ENCODE data around the gene PECR.

Gene PECR

GRCh38 chr2:216066230-216066629 is 15.4 kb downstream of the PECR start:
- H3K4me2 ChIP-seq (ENCODE audit: insufficient read depth, low read length): no peak overlapping the region
- ATAC-seq (ENCODE audit: insufficient read depth, low read depth): no peak
- H3K4me3 ChIP-seq (ENCODE audit: low read depth in 1 of 2, low read length in 2 of 2): no peak overlapping the region

GRCh38 chr2:216064665-216065064 is 16.9 kb downstream of the PECR start:
- H3K9ac ChIP-seq (ENCODE audit: low read depth, low read length): no peak overlapping the region
- no peaks in the 10 kb centered on the region for H3K79me2 ChIP-seq (ENCODE audit: insufficient read depth, low read length)
- DNase-seq: no peak

More at GRCh38 chr2:216066230-216066629, 15.4 kb downstream of the PECR start:
- TF ChIP-seq EZH2 (IDR thresholded peaks at IDR 0.05; ENCODE audit: borderline replicate concordance, low read depth, low read length, severe bottlenecking): no peak
- no peak for TF ChIP-seq CTCF (IDR thresholded peaks at IDR 0.05; ENCODE audit: borderline replicate concordance, extremely low read depth, low read length, poor library complexity, severe bottlenecking)
- H3K79me2 ChIP-seq (ENCODE audit: insufficient read depth, low read length): no peaks in the 10 kb centered on the region
- no peaks in the 10 kb centered on the region for H3K27me3 ChIP-seq (ENCODE audit: insufficient read depth, low read length, poor library complexity)
- no peak overlapping the region for H3K27ac ChIP-seq (ENCODE audit: low read length)
- no peak overlapping the region for H2AFZ ChIP-seq (ENCODE audit: low read depth, low read length)
- H4K20me1 ChIP-seq (ENCODE audit: insufficient read depth, low read length): no peaks in the 10 kb centered on the region
- no peaks in the 10 kb centered on the region for H3K9me3 ChIP-seq (ENCODE audit: insufficient read depth, low read length, severe bottlenecking)
- H3K4me1 ChIP-seq (ENCODE audit: insufficient read depth, low read length): no peaks in the 10 kb centered on the region
- no peak for DNase-seq
- H3K9ac ChIP-seq (ENCODE audit: low read depth, low read length): no peak overlapping the region
- H3K36me3 ChIP-seq (ENCODE audit: insufficient read depth, low read length): no peaks in the 10 kb centered on the region

GRCh38 chr2:216064014-216064630 is 17.5 kb downstream of the PECR start:
- no peak for ATAC-seq (ENCODE audit: insufficient read depth, low read depth)
- DNase-seq: no peak
- Histone ChIP-seq H3K9me3 (ENCODE audit: insufficient read depth, low read length, severe bottlenecking) (no peaks in the 10 kb centered on the region), H2AFZ (ENCODE audit: low read depth, low read length) (no peak overlapping the region), H3K4me2 (ENCODE audit: insufficient read depth, low read length) (no peak overlapping the region), H3K27me3 (ENCODE audit: insufficient read depth, low read length, poor library complexity) (no peaks in the 10 kb centered on the region), H3K79me2 (ENCODE audit: insufficient read depth, low read length) (no peaks in the 10 kb centered on the region), H4K20me1 (ENCODE audit: insufficient read depth, low read length) (no peaks in the 10 kb centered on the region), H3K36me3 (ENCODE audit: insufficient read depth, low read length) (no peaks in the 10 kb centered on the region), H3K9ac (ENCODE audit: low read depth, low read length) (no peak overlapping the region), H3K4me3 (ENCODE audit: low read depth in 1 of 2, low read length in 2 of 2) (no peak overlapping the region), H3K4me1 (ENCODE audit: insufficient read depth, low read length) (no peaks in the 10 kb centered on the region), H3K27ac (ENCODE audit: low read length) (no peak overlapping the region)
- TF ChIP-seq EZH2 (IDR thresholded peaks at IDR 0.05; ENCODE audit: borderline replicate concordance, low read depth, low read length, severe bottlenecking): no peak
- TF ChIP-seq CTCF (IDR thresholded peaks at IDR 0.05; ENCODE audit: borderline replicate concordance, extremely low read depth, low read length, poor library complexity, severe bottlenecking): peak; percentile 24

More at GRCh38 chr2:216064665-216065064, 16.9 kb downstream of the PECR start:
- Histone ChIP-seq H4K20me1 (ENCODE audit: insufficient read depth, low read length) (no peaks in the 10 kb centered on the region), H2AFZ (ENCODE audit: low read depth, low read length) (no peak overlapping the region), H3K27me3 (ENCODE audit: insufficient read depth, low read length, poor library complexity) (no peaks in the 10 kb centered on the region), H3K27ac (ENCODE audit: low read length) (no peak overlapping the region), H3K4me2 (ENCODE audit: insufficient read depth, low read length) (no peak overlapping the region), H3K4me1 (ENCODE audit: insufficient read depth, low read length) (no peaks in the 10 kb centered on the region), H3K36me3 (ENCODE audit: insufficient read depth, low read length) (no peaks in the 10 kb centered on the region), H3K4me3 (ENCODE audit: low read depth in 1 of 2, low read length in 2 of 2) (no peak overlapping the region), H3K9me3 (ENCODE audit: insufficient read depth, low read length, severe bottlenecking) (no peaks in the 10 kb centered on the region)
- no peak for TF ChIP-seq CTCF (IDR thresholded peaks at IDR 0.05; ENCODE audit: borderline replicate concordance, extremely low read depth, low read length, poor library complexity, severe bottlenecking)
- TF ChIP-seq EZH2 (IDR thresholded peaks at IDR 0.05; ENCODE audit: borderline replicate concordance, low read depth, low read length, severe bottlenecking): no peak
- no peak for ATAC-seq (ENCODE audit: insufficient read depth, low read depth)
